Mucosa of rectum (tissue), 2 donors: ENCODE results near the gene THYN1.

Experiments
- H3K27ac ChIP-seq, 2 donors: one replicate each; pipeline ENCODE4 v1.7.0; 2013; ENCODE audit warnings: inconsistent platforms in 2 of 2, low read depth in 2 of 2, low read length in 2 of 2
- H3K27me3 ChIP-seq, 2 donors: one replicate each; pipeline ENCODE4 v1.7.0; 2013; ENCODE audit warnings: low read length in 2 of 2; ENCODE audit not compliant: control insufficient read depth in 2 of 2, insufficient read depth in 2 of 2
- H3K36me3 ChIP-seq, 2 donors: one replicate each; pipeline ENCODE4 v1.7.0; 2013; ENCODE audit warnings: low read length in 2 of 2; ENCODE audit not compliant: control insufficient read depth in 2 of 2, insufficient read depth in 2 of 2
- H3K4me1 ChIP-seq, 2 donors: one replicate each; pipeline ENCODE4 v1.7.0; 2013; ENCODE audit warnings: low read length in 2 of 2, mild to moderate bottlenecking in 1 of 2; ENCODE audit not compliant: control insufficient read depth in 2 of 2, insufficient read depth in 2 of 2
- H3K4me3 ChIP-seq, 2 donors: one replicate each; pipeline ENCODE4 v1.7.0; 2013; ENCODE audit warnings: low read length in 2 of 2
- H3K9ac ChIP-seq, 2 donors: one replicate each; pipeline ENCODE4 v1.7.0; 2013; ENCODE audit warnings: low read length in 2 of 2, low read depth in 1 of 2, mild to moderate bottlenecking in 1 of 2
- H3K9me3 ChIP-seq, 2 donors: one replicate each; pipeline ENCODE4 v1.7.0; 2013; ENCODE audit warnings: low read length in 2 of 2; ENCODE audit not compliant: control insufficient read depth in 2 of 2
- donor health status: healthy.
- donor health status: Normal muscosa, but diverticular disease.

THYN1 gene

DNA sequence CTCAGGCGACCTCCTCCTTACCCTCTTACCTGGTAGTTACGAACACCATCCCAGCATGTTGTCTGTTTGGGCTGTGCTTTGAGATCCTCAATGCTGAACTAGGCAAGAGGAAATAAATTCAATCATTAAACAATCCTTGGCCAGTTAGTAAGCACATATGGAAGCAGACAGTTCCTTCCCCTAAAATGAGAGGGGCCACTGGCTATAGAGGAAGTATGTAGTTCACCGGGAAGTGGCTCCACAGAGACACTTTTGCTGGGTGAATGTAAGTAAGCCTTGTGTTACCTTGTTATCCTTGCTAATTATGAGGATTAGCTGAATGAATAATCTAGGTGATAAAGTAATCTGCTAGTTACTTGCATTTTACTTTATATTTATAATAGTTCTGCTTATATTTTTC lies 2.9 kb downstream of the THYN1 start:
- Histone ChIP-seq H3K4me1 (peaks cover 8 to 13% of the 10 kb centered on the region in 2 donors), H3K36me3 (peaks cover 44 to 48% of the 10 kb centered on the region in 2 donors), H3K9me3 (no peaks in the 10 kb centered on the region), H3K27me3 (no peaks in the 10 kb centered on the region), H3K4me3 (no peak overlapping the region), H3K9ac (no peak overlapping the region), H3K27ac (no peak overlapping the region)

DNA sequence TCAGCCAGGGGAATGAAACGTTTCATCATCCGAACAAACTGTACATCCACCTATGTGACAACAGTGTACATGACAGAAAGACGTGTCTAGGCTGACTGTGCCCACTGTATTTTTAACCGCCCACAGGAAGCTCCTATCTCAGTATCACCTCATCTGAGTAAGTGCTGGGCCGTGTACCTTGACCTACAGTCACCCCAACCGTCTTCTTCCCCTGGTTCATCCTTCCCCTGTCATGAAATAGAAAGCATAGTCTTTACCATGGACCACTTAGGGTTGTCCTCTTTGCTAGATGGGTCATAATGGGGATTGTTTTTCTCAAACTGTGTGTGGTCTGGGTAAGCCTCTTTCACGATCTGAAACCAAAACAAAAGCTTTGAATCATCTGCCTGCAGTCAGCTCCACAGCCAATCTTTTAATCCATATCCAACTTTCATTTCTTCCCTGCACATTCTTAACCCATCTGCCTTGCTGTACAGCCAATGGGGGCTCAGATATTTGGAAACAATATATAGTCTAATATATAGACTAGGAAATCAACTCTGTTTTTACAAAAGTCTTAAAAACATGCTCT lies 4.2 kb downstream of the THYN1 start:
- peaks cover 6 to 8% of the 10 kb centered on the region in 2 donors for H3K4me1 ChIP-seq
- no peaks in the 10 kb centered on the region for H3K27me3 ChIP-seq
- peaks cover 55 to 60% of the 10 kb centered on the region in 2 donors for H3K36me3 ChIP-seq
- H3K4me3 ChIP-seq, result no peak overlapping the region
- no peaks in the 10 kb centered on the region for H3K9me3 ChIP-seq
- no peak overlapping the region for H3K27ac ChIP-seq
- no peak overlapping the region for H3K9ac ChIP-seq

DNA sequence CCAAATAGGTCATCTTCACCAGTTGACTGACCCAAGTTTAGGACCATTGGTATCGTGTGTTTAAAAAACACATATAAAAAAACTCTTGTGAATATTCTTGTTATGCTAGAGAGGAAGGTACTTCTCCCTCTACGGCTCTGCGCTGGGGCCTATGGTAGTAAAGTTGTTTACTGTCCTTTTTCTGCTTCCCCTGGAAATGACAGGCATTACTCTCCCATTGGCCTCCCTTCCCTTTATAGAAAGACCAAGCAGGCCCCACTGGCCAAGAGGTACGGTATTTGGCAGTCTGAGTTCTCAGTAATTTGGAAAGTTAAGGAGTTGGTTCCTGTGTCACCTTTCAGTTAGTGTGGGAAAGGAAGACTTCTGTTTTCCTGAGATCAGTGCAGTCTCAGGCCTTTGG lies 6.5 kb downstream of the THYN1 start:
- peaks cover 78 to 80% of the 10 kb centered on the region in 2 donors for H3K36me3 ChIP-seq
- H3K27me3 ChIP-seq, result no peaks in the 10 kb centered on the region
- no peak overlapping the region for H3K9ac ChIP-seq
- H3K9me3 ChIP-seq, result no peaks in the 10 kb centered on the region
- no peak overlapping the region for H3K4me3 ChIP-seq
- H3K4me1 ChIP-seq, result peaks cover 0 to 2% of the 10 kb centered on the region in 2 donors
- H3K27ac ChIP-seq, result no peak overlapping the region

DNA sequence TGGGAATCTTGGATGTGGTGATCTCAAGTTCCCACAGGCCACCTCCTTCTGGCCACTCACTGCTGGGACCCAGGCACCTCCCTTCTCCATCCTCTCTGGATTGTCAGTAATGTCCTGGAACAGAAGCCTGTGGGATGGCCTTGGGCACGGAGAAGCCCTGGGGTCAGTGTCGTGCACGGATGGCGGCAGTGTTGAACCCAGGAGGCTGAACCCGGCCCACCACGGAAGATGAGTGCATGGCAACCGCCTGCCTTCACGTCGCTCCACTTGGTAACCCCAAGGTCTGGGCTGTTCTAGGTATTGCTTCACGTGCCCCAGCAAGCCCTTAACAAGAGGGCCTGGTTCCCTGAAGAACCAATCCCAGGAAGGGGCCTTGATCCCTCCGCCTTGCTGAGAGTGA lies 7.1 kb downstream of the THYN1 start:
- no peaks in the 10 kb centered on the region for H3K9me3 ChIP-seq
- H3K9ac ChIP-seq, result no peak overlapping the region
- no peak overlapping the region for H3K4me3 ChIP-seq
- no peaks in the 10 kb centered on the region for H3K27me3 ChIP-seq
- H3K27ac ChIP-seq, result no peak overlapping the region
- H3K36me3 ChIP-seq, result peaks cover 83 to 85% of the 10 kb centered on the region in 2 donors
- no peaks in the 10 kb centered on the region for H3K4me1 ChIP-seq

DNA sequence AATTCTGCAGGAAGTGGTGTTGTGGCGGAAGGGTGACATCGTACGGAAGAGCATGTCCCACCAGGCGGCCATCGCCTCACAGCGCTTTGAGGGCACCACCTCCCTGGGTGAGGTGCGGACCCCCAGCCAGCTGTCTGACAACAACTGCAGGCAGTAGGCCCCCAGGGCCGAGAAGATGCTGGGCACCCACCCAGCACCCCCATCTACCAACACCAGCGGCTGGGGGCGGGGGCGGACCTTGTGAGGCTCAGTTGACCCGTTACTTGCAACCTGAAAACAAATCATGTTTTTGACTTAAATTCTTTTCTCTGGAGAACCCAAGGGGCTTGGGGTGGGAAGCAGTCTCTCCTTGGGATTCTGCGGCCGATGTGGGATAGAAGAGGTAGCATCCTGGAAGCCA lies 7.7 kb downstream of the THYN1 start:
- no peaks in the 10 kb centered on the region for H3K9me3 ChIP-seq
- H3K27me3 ChIP-seq, result no peaks in the 10 kb centered on the region
- H3K9ac ChIP-seq, result no peak overlapping the region
- no peak overlapping the region for H3K27ac ChIP-seq
- H3K36me3 ChIP-seq, result peaks cover 83 to 87% of the 10 kb centered on the region in 2 donors
- H3K4me1 ChIP-seq, result no peaks in the 10 kb centered on the region
- H3K4me3 ChIP-seq, result no peak overlapping the region

DNA sequence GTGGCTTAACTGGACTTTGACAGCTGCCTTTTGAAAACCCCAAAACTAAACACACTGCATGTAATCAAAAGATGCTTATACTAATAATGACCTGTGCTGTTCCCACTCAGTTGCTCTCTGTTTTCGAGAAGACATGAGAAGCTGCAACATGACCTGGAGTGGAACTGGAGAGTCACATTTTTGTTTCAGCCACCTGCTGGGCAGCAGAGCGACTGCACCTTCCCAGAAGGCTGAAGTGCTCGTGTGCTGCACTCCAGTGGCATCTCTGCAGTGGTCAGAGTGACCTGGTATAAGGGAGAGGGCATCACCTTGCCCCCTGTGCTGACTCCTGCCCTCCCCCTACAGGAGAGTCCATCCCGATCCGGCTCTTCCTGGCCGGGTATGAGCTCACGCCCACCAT lies 8.6 kb downstream of the THYN1 start:
- H3K4me3 ChIP-seq, result no peak overlapping the region
- H3K4me1 ChIP-seq, result no peaks in the 10 kb centered on the region
- no peaks in the 10 kb centered on the region for H3K9me3 ChIP-seq
- H3K27me3 ChIP-seq, result no peaks in the 10 kb centered on the region
- H3K36me3 ChIP-seq, result peaks cover 82 to 89% of the 10 kb centered on the region in 2 donors
- H3K27ac ChIP-seq, result no peak overlapping the region
- no peak overlapping the region for H3K9ac ChIP-seq

DNA sequence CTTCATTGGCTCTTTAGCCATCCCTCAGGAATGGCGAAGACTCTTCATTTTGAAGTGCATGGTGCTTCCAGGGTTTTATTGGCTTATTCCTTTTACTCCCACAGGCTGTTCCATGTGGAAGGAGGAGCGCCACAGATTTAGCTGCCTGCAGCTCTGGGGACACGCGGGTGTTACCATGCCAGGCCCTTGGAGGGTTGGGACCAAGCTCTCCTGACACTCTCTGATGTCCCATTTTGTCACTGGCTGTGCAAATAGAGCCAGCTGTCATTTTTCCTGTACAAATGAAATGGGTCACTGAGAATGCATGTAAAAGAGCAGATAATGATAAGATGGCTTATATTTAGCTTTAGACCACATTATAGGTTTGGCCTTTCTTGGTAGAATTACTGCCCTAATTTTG lies 9.2 kb downstream of the THYN1 start:
- no peak overlapping the region for H3K27ac ChIP-seq
- no peaks in the 10 kb centered on the region for H3K27me3 ChIP-seq
- H3K36me3 ChIP-seq, result peaks cover 83 to 90% of the 10 kb centered on the region in 2 donors
- no peaks in the 10 kb centered on the region for H3K4me1 ChIP-seq
- no peak overlapping the region for H3K4me3 ChIP-seq
- H3K9ac ChIP-seq, result no peak overlapping the region
- H3K9me3 ChIP-seq, result no peaks in the 10 kb centered on the region

DNA sequence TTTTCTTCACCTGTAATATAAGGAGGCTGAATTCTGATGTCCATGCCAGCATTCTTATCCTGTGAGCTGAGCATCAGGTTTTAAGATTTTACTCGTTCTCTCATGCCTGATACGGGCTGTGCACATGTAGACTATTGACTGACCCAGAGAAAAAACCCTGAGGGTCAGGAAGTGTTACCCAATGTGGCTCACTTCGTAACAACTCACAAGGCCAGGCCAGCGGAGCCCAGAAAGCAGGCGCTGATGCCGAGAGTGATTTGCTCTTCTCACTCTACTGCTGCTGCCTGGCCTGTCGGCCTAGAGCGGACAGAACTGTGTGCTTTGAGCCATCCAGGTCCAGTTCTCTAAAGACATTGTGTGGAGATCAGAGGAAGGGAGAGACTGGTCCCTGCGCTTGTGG lies 10.8 kb downstream of the THYN1 start:
- Histone ChIP-seq H3K36me3 (peaks cover 78% of the 10 kb centered on the region in 2 donors), H3K9me3 (no peaks in the 10 kb centered on the region), H3K9ac (no peak overlapping the region), H3K27me3 (no peaks in the 10 kb centered on the region), H3K4me3 (no peak overlapping the region), H3K4me1 (no peaks in the 10 kb centered on the region), H3K27ac (no peak overlapping the region)

DNA sequence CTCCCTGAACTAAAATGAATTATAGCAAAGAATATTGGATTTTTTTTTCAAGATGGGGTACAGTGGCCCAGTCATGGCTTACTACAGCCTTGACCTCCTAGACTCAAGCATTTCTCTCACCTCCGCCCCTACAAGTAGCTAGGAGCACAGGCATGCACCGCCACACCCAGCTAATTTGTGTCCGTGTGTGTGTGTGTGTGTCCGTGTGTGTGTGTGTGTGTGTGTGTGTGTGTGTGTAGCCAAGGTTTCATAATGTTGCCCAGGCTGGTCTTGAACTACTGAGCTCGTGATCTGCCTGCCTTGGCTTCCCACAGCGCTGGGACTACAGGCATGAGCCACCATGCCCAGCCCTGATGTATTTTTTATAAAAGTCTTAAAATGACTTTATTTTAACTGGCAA lies 12.6 kb downstream of the THYN1 start:
- Histone ChIP-seq H3K27me3 (no peaks in the 10 kb centered on the region), H3K4me3 (no peak overlapping the region), H3K4me1 (no peaks in the 10 kb centered on the region), H3K36me3 (peaks cover 67 to 76% of the 10 kb centered on the region in 2 donors), H3K27ac (no peak overlapping the region), H3K9me3 (no peaks in the 10 kb centered on the region), H3K9ac (no peak overlapping the region)

DNA sequence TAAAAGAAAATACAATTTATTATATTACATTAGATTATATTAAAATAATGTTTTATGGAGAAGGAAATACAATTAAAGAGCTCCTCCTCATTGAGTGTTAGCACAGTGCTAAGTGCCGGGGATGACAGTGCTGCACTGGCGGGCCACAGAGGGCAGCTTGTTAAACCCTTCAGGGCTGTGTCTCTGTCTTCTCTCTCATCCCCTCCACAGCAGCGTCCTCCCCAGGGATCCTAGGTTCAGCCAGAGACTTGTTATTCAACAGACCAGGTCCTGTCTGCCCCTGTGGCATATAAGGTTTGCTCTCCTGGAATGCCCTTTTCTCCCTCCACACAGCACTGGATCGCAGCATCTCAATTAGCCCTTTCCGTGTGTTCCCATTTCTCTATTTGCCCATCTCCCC lies 14.2 kb downstream of the THYN1 start:
- H3K36me3 ChIP-seq, result peaks cover 62 to 71% of the 10 kb centered on the region in 2 donors
- no peak overlapping the region for H3K9ac ChIP-seq
- H3K27ac ChIP-seq, result no peak overlapping the region
- no peaks in the 10 kb centered on the region for H3K9me3 ChIP-seq
- no peaks in the 10 kb centered on the region for H3K4me1 ChIP-seq
- no peaks in the 10 kb centered on the region for H3K27me3 ChIP-seq
- no peak overlapping the region for H3K4me3 ChIP-seq

DNA sequence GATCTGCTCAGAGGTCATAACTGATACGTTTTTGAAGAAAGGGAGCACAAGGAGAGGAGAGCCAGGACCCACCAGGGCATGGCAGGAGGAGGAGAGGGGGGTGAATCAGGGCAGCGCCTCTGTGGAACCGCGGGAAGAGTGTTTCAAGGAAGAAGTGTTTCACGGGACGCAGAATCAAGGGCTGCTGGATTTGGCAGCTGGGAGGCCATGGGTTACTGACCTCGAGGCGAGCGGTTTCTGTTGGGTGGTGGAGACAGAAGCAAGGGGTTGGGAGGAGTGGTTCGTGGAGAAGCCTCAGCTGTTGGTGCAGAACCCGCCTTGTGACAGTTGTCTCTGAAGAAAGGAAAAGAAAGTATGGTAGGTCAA lies 15.6 kb downstream of the THYN1 start:
- Histone ChIP-seq H3K9ac (no peak overlapping the region), H3K4me1 (no peaks in the 10 kb centered on the region), H3K27ac (no peak overlapping the region), H3K27me3 (no peaks in the 10 kb centered on the region), H3K36me3 (peaks cover 48 to 58% of the 10 kb centered on the region in 2 donors), H3K9me3 (no peaks in the 10 kb centered on the region), H3K4me3 (no peak overlapping the region)
